Colonic mucosa (tissue), 4 donors: ENCODE data around the gene MINDY4B. TPM values are rescaled to one million over a fixed set of nuclear protein-coding genes. Genes with fewer than 3 reads are reported as not detected.
"Not testable (repeated sequence)": the region's sequence is repeated elsewhere in the genome, so short reads cannot be mapped to it uniquely, and the experiment has no call there.

Experiments used
- DNase-seq: peaks from one replicate; pipeline ENCODE4 v3.0.0-alpha.2; 2020
- H3K27ac ChIP-seq: fragments of 200-600 bp; one replicate; pipeline ENCODE4 v1.8.0; 2021
- H3K27me3 ChIP-seq: fragments of 200-600 bp; one replicate; pipeline ENCODE4 v1.8.0; 2021
- H3K36me3 ChIP-seq: fragments of 200-600 bp; one replicate; pipeline ENCODE4 v1.8.0; 2021
- H3K4me1 ChIP-seq: fragments of 200-600 bp; one replicate; pipeline ENCODE4 v1.8.0; 2021; ENCODE audit warnings: mild to moderate bottlenecking
- H3K4me3 ChIP-seq: fragments of 200-600 bp; one replicate; pipeline ENCODE4 v1.8.0; 2021
- H3K9ac ChIP-seq, 2 donors: one replicate each; pipeline ENCODE4 v1.7.0; 2013; ENCODE audit warnings: control low read depth in 2 of 2, low read depth in 2 of 2, low read length in 2 of 2
- H3K9me3 ChIP-seq: fragments of 200-600 bp; one replicate; pipeline ENCODE4 v1.8.0; 2021
- intact Hi-C: fragments of 100-400 bp; cut with DNase I; formaldehyde crosslinking; loops from one replicate; pipeline ENCODE4 v1.14.1; 2022
- total RNA-seq, 2 donors: library from RNA; stranded (reverse); fragmentation: NEBNext Ultra II Directional in 1 of 2; extraction: Animal tissue kit (Norgen Biotek cat#: 25700) in 1 of 2; gene quantifications; one replicate each; pipeline ENCODE4 v1.2.1, GENCODE V29; 2021
- TF ChIP-seq, protein P1 (sequence below): fragments of 200-600 bp; IDR thresholded peaks from one replicate; pipeline ENCODE4 v1.8.0; 2022; ENCODE audit warnings: antibody characterized with exemption, mild to moderate bottlenecking
- donor health status: healthy.
- donor health status: DM: no; HTN: no; CAD: no.
- donor health status: DM: no; HTN: no; CAD: no.

MINDY4B gene
- total RNA-seq, 2 donors from 2014 or later: not detected

DNA sequence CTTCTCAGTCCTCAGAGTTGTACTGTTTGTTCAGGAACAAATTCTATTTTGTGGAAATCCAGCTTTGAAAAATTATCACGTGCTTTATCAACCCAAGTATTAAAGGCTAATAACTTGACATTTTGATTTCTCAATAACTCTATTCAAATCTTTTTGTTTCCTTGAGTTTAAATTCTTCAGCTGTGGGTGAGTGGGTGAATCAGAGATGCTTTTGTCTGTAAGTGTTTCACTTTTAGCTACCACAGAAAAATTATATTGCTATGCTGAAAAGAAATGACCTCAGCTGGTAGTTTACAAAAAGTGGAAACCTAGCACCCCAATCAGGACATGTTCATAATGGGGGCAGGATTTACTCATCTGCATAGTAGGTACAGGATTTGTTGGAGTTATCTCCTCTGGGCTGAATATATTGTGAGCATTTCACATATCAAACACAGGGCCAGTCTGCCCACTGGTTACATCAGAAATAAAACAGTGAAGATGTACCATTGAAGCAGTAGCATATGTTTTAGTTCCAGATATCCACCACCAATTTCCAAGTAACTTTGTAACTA lies 30.5 kb downstream of the MINDY4B start:
- TF ChIP-seq, protein P1, sequence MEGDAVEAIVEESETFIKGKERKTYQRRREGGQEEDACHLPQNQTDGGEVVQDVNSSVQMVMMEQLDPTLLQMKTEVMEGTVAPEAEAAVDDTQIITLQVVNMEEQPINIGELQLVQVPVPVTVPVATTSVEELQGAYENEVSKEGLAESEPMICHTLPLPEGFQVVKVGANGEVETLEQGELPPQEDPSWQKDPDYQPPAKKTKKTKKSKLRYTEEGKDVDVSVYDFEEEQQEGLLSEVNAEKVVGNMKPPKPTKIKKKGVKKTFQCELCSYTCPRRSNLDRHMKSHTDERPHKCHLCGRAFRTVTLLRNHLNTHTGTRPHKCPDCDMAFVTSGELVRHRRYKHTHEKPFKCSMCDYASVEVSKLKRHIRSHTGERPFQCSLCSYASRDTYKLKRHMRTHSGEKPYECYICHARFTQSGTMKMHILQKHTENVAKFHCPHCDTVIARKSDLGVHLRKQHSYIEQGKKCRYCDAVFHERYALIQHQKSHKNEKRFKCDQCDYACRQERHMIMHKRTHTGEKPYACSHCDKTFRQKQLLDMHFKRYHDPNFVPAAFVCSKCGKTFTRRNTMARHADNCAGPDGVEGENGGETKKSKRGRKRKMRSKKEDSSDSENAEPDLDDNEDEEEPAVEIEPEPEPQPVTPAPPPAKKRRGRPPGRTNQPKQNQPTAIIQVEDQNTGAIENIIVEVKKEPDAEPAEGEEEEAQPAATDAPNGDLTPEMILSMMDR: no peak
- H3K4me1 ChIP-seq: no peaks in the 10 kb centered on the region
- intact Hi-C loops: no loop called here
- no peak overlapping the region for H3K9ac ChIP-seq
- H3K27ac ChIP-seq: no peak overlapping the region
- no peaks in the 10 kb centered on the region for H3K36me3 ChIP-seq
- no peak overlapping the region for H3K4me3 ChIP-seq
- no peak for DNase-seq
- H3K27me3 ChIP-seq: no peaks in the 10 kb centered on the region
- no peaks in the 10 kb centered on the region for H3K9me3 ChIP-seq

DNA sequence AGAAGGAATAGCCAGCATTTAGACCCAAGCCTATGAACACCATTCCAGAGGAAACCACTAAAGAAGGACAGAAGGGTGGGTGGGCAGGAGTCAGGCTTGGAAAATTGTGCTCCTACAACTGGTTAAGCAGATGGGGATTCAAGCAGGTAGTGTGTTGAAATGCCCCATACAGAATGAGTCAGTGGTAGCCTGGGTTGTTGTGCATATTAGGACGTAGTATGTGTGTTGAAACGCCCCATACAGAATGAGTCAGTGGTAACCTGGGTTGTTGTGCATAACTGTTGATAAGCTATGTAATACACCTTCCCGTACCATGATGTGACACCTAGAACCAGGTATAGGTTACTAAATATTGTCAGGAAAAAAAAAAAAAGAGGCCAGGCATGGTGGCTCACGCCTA lies 34.0 kb downstream of the MINDY4B start:
- intact Hi-C loops: no loop called here
- no peak for DNase-seq
- no peak overlapping the region for H3K4me3 ChIP-seq
- no peak overlapping the region for H3K9ac ChIP-seq
- no peak overlapping the region for H3K27ac ChIP-seq
- TF ChIP-seq, protein P1: no peak
- H3K9me3 ChIP-seq: no peaks in the 10 kb centered on the region
- no peaks in the 10 kb centered on the region for H3K4me1 ChIP-seq
- H3K36me3 ChIP-seq: no peaks in the 10 kb centered on the region
- H3K27me3 ChIP-seq: no peaks in the 10 kb centered on the region

DNA sequence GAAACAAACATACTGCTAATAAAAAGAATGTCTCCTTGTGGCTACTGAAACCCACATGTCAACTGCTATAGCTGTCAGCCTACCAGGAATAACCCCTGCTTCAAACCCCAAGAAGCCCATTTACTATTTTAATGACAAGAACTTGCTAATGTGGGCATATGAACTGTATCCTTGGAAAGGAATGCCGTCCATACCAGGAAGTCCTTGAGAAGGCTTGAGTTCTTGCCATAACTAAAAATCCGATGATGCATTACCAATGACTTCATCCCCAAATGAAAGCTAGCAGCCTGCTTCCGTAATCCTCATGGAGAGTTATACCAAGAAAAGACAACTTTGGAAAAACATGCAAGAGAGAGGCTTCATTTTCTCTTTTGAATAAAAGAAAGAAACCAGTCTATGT lies 34.8 kb downstream of the MINDY4B start:
- intact Hi-C loops: no loop called here
- TF ChIP-seq, protein P1: no peak
- H3K4me3 ChIP-seq: no peak overlapping the region
- no peak for DNase-seq
- H3K27ac ChIP-seq: no peak overlapping the region
- no peaks in the 10 kb centered on the region for H3K9me3 ChIP-seq
- H3K27me3 ChIP-seq: no peaks in the 10 kb centered on the region
- H3K36me3 ChIP-seq: no peaks in the 10 kb centered on the region
- H3K9ac ChIP-seq: no peak overlapping the region
- H3K4me1 ChIP-seq: no peaks in the 10 kb centered on the region

DNA sequence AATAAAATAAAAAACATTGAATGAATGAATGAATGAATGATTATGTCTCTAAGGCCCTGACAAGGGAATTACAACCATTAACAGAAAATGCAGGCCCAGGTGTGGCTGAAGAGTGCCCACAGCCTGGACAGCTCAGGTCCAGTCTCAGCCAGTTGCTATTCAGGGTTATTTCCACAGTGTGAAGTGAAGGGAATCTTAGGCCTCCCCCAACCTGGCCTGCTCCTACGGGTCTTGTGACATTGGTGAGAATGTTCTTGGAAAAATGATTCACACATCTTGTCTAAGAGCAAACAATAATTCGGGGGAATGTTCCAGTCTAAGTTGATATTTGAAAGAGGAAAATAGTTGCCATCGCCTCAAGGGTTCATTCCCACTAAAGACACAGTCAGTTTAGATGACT lies 37.0 kb downstream of the MINDY4B start:
- Histone ChIP-seq H3K4me1 (no peaks in the 10 kb centered on the region), H3K9me3 (no peaks in the 10 kb centered on the region), H3K27ac (no peak overlapping the region), H3K36me3 (no peaks in the 10 kb centered on the region), H3K9ac (no peak overlapping the region), H3K27me3 (no peaks in the 10 kb centered on the region), H3K4me3 (no peak overlapping the region)
- intact Hi-C loops: no loop called here
- DNase-seq: no peak
- TF ChIP-seq, protein P1: no peak

DNA sequence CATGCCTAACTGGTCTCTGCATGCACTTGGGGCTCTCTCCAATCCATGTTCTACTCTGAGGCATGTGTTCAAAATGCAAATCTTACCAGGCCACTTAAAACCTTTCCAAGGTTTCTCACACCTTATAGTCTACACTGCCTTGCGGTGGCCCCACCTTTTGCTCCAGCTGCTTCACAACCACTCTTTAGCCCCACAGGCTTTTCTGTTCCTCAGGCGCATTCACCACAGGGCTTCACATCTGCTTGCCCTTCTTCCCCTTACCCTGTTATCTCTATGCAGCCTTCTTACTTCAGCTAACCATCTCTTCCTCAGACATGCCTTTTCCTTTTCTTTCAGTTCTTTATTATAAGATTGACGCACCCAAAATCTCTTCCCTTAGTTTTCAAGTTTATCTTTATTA lies 37.8 kb downstream of the MINDY4B start:
- DNase-seq: no peak
- H3K4me1 ChIP-seq: no peaks in the 10 kb centered on the region
- no peaks in the 10 kb centered on the region for H3K9me3 ChIP-seq
- H3K9ac ChIP-seq: no peak overlapping the region
- TF ChIP-seq, protein P1: no peak
- intact Hi-C loops: no loop called here
- H3K36me3 ChIP-seq: no peaks in the 10 kb centered on the region
- no peaks in the 10 kb centered on the region for H3K27me3 ChIP-seq
- no peak overlapping the region for H3K27ac ChIP-seq
- H3K4me3 ChIP-seq: no peak overlapping the region

DNA sequence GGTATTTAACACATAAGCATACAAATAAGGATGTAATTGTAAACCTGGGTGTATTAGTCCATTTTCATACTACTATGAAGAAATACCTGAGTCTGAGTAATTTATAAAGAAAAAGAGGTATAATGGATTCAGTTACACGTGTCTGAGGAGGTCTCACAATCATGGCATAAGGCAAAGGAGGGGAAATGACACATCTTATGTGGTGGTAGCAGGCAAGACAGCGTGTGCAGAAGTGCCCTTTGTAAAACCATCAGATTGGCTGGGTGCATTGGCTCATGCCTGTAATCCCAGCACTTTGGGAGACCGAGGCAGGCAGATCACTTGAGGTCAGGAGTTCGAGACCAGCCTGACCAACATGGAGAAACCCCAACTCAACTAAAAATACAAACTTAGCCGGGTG lies 41.3 kb downstream of the MINDY4B start:
- H3K4me1 ChIP-seq, H3K9ac ChIP-seq, H3K4me3 ChIP-seq, H3K27me3 ChIP-seq, DNase-seq, H3K36me3 ChIP-seq, H3K9me3 ChIP-seq, H3K27ac ChIP-seq: not testable (repeated sequence)
- intact Hi-C loops: loop anchor here (2.0 kb wide), 2 partner anchors 77 to 143 kb away; no protein-coding TSS in a partner anchor
